WTC11 (cell line): ENCODE data around the gene ARHGAP26. TPM values are rescaled to one million over a fixed set of nuclear protein-coding genes. Genes with fewer than 3 reads are reported as not detected.

Source experiments
- ATAC-seq: fragments of 200-7000 bp; cut with Tn5 transposase; 2 replicates; pipeline ENCODE4 v1.10.0; 2021; ENCODE audit warnings: mild to moderate bottlenecking, moderate library complexity
- CTCF ChIA-PET: fragments of 300-600 bp; sonication (Branson Sonifier 250); formaldehyde crosslinking; loops from one replicate; lab custom pipeline; 2021; ENCODE audit warnings: antibody characterized with exemption; lab: Charles Lee
- POLR2A ChIA-PET: fragments of 350-600 bp; sonication (Branson Sonifier 250); formaldehyde crosslinking; loops from one replicate; lab custom pipeline; 2021; ENCODE audit warnings: antibody characterized with exemption; lab: Charles Lee
- DNase-seq: peaks from one replicate; pipeline ENCODE4 v3.0.0; 2021; ENCODE audit warnings: low spot score
- H3K27ac Mint-ChIP-seq: 2 replicates; pipeline ENCODE4 v1.8.0; 2021; ENCODE audit warnings: mixed read lengths
- H3K27me3 Mint-ChIP-seq: 2 replicates; pipeline ENCODE4 v1.8.0; 2021; ENCODE audit warnings: low read depth, mild to moderate bottlenecking, moderate library complexity, mixed read lengths
- H3K36me3 Mint-ChIP-seq: 2 replicates; pipeline ENCODE4 v1.8.0; 2021; ENCODE audit warnings: mixed read lengths
- H3K4me1 Mint-ChIP-seq: 2 replicates; pipeline ENCODE4 v1.8.0; 2022; ENCODE audit warnings: mixed read lengths
- H3K4me3 Mint-ChIP-seq: 2 replicates; pipeline ENCODE4 v1.8.0; 2021; ENCODE audit warnings: mild to moderate bottlenecking, moderate library complexity, mixed read lengths
- H3K9me3 Mint-ChIP-seq: 2 replicates; pipeline ENCODE4 v1.8.0; 2021; ENCODE audit warnings: mixed read lengths
- FOXK1 ChIP-seq: sonication (generic); formaldehyde crosslinking; IDR thresholded peaks from 2 replicates; pipeline ENCODE4 v1.8.0; 2022; ENCODE audit warnings: mild to moderate bottlenecking, moderate library complexity, missing genetic modification reagents
- FOXP1 ChIP-seq: sonication (generic); formaldehyde crosslinking; IDR thresholded peaks from 2 replicates; pipeline ENCODE4 v1.8.0; 2022; ENCODE audit warnings: missing genetic modification reagents, mild to moderate bottlenecking, moderate library complexity, borderline replicate concordance
- GRHL2 ChIP-seq: fragments of 250-450 bp; sonication (Bioruptor Pico); IDR thresholded peaks from 2 replicates; pipeline ENCODE4 v1.8.0; 2022; ENCODE audit warnings: mild to moderate bottlenecking, moderate library complexity; ENCODE audit not compliant: insufficient replicate concordance, severe bottlenecking
- IRF2 ChIP-seq: sonication (generic); formaldehyde crosslinking; IDR thresholded peaks from 2 replicates; pipeline ENCODE4 v1.8.0; 2022; ENCODE audit warnings: low read depth, missing genetic modification reagents, borderline replicate concordance
- RELA ChIP-seq: sonication (generic); formaldehyde crosslinking; IDR thresholded peaks from 2 replicates; pipeline ENCODE4 v1.8.1; 2022; ENCODE audit warnings: missing genetic modification reagents, mild to moderate bottlenecking, borderline replicate concordance
- ZNF396 ChIP-seq: fragments of 250-450 bp; sonication (Bioruptor Pico); IDR thresholded peaks from 2 replicates; pipeline ENCODE4 v1.8.0; 2021; ENCODE audit warnings: mild to moderate bottlenecking, moderate library complexity, borderline replicate concordance
- total RNA-seq: library from RNA; stranded (reverse); gene quantifications from 3 replicates; pipeline ENCODE4 v1.2.3, GENCODE V29; 2021
- TF ChIP-seq, protein P1 (sequence below): fragments of 250-450 bp; sonication (Bioruptor Pico); IDR thresholded peaks from 2 replicates; pipeline ENCODE4 v2.1.2; 2022; ENCODE audit warnings: mild to moderate bottlenecking, moderate library complexity
- TF ChIP-seq, protein P2 (sequence below): sonication (generic); formaldehyde crosslinking; IDR thresholded peaks from 2 replicates; pipeline ENCODE4 v1.8.0; 2022; ENCODE audit warnings: missing genetic modification reagents
- TF ChIP-seq, protein P3 (sequence below): sonication (generic); formaldehyde crosslinking; conservative IDR thresholded peaks from 2 replicates; pipeline ENCODE4 v1.8.1; 2022; ENCODE audit warnings: mild to moderate bottlenecking, missing genetic modification reagents
- TF ChIP-seq, protein P4 (sequence below): sonication (generic); formaldehyde crosslinking; IDR thresholded peaks from 2 replicates; pipeline ENCODE4 v1.8.1; 2022; ENCODE audit warnings: low read depth, mild to moderate bottlenecking, moderate library complexity, missing genetic modification reagents, borderline replicate concordance

The ARHGAP26 gene
- total RNA-seq, 1 experiment from 2014 or later: 22.3 TPM

DNA sequence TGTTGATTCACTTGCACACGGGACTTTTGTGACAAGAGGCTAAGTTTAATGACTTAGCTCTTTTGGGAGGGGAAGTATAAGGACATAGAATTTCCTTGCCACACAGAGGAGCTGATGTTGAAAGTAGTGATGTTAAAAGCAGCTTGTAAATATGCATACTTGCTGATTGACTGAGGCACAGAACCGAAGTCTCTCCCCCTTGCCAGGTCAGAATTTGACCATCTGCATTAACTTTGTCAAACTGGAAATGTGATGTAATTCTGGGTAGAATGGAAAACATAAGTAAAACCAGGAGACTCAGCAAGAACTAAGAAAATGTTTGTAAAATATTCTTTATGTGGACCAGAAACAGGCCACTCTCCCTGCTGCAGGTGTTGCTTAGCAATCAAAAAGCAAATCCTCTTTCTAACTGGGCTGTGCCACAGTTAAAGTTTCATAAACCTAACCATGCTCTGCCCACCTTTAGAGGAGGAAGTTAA, 349.2 kb downstream of the ARHGAP26 start (continued):
- TF ChIP-seq, protein P1, sequence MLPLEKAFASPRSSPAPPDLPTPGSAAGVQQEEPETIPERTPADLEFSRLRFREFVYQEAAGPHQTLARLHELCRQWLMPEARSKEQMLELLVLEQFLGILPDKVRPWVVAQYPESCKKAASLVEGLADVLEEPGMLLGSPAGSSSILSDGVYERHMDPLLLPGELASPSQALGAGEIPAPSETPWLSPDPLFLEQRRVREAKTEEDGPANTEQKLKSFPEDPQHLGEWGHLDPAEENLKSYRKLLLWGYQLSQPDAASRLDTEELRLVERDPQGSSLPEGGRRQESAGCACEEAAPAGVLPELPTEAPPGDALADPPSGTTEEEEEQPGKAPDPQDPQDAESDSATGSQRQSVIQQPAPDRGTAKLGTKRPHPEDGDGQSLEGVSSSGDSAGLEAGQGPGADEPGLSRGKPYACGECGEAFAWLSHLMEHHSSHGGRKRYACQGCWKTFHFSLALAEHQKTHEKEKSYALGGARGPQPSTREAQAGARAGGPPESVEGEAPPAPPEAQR: no peak
- TF ChIP-seq FOXK1: no peak

DNA sequence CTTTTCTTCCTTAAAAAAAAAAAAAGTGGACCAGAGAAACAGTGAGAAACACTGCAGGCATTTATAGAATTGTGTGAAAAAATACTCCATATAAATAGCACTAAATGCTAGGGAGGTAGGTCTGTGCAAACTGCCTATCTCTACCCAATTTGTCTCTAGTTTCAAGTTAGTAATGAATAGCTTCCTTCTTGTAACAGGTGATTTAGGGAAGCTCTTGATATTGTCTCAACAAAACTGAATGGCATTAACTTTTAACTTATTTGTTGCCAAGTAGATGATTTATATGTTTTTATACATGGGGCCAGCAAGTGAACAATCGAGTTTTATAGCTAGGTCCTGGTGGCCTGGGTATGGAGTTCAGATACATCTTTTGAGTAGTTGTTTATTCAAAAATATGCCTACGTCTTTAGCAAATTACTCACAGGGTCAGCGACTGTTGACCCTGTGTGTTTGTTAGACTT, 349.7 kb downstream of the ARHGAP26 start:
- H3K36me3 Mint-ChIP-seq: peaks cover 28% of the 10 kb centered on the region
- CTCF ChIA-PET: no interaction called here

DNA sequence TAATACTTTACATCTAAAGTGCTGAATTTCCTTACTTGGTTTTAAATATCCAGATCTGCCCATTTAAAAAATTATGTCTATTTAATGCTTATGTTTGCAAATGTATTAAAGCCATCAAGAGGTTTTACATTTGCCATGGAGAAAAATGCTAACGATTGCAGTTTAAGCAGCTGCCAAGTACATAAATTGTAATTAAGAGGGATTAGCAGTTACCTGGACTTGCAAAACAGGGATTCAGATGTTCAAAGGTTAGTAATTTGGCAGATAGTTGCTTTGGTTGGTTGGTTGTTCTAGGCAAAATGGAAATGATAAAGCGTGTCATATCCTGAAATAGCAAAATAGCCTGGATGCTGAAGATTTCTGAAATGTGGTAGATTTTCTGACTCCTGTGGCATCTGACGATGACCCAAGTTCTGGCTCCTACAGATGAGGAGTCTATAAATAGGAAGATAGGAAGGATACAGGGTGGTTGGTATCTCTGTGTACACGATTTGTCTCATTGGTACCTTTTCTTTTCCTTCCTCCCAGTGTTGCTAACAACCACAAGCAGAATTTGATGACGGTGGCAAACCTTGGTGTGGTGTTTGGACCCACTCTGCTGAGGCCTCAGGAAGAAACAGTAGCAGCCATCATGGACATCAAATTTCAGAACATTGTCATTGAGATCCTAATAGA, 350.4 kb downstream of the ARHGAP26 start:
- Mint-ChIP-seq H3K27me3 (no peaks in the 10 kb centered on the region), H3K9me3 (peaks cover 20% of the 10 kb centered on the region), H3K4me3 (no peak overlapping the region; the same call in 1 of the 2 replicates), H3K36me3 (peaks cover 28% of the 10 kb centered on the region), H3K4me1 (peaks cover 47% of the 10 kb centered on the region), H3K27ac (no peak overlapping the region)
- TF ChIP-seq FOXP1 (no peak), GRHL2 (no peak)
- TF ChIP-seq, protein P2, sequence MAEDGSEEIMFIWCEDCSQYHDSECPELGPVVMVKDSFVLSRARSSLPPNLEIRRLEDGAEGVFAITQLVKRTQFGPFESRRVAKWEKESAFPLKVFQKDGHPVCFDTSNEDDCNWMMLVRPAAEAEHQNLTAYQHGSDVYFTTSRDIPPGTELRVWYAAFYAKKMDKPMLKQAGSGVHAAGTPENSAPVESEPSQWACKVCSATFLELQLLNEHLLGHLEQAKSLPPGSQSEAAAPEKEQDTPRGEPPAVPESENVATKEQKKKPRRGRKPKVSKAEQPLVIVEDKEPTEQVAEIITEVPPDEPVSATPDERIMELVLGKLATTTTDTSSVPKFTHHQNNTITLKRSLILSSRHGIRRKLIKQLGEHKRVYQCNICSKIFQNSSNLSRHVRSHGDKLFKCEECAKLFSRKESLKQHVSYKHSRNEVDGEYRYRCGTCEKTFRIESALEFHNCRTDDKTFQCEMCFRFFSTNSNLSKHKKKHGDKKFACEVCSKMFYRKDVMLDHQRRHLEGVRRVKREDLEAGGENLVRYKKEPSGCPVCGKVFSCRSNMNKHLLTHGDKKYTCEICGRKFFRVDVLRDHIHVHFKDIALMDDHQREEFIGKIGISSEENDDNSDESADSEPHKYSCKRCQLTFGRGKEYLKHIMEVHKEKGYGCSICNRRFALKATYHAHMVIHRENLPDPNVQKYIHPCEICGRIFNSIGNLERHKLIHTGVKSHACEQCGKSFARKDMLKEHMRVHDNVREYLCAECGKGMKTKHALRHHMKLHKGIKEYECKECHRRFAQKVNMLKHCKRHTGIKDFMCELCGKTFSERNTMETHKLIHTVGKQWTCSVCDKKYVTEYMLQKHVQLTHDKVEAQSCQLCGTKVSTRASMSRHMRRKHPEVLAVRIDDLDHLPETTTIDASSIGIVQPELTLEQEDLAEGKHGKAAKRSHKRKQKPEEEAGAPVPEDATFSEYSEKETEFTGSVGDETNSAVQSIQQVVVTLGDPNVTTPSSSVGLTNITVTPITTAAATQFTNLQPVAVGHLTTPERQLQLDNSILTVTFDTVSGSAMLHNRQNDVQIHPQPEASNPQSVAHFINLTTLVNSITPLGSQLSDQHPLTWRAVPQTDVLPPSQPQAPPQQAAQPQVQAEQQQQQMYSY (CRISPR knock-in tag): no peak
- TF ChIP-seq, protein P3, sequence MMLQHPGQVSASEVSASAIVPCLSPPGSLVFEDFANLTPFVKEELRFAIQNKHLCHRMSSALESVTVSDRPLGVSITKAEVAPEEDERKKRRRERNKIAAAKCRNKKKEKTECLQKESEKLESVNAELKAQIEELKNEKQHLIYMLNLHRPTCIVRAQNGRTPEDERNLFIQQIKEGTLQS (CRISPR knock-in tag): no peak
- ChIA-PET CTCF (no interaction called here), POLR2A (no interaction called here)
- DNase-seq (no peak), ATAC-seq (no peak)

More for the DNA sequence above, 349.7 kb downstream of the ARHGAP26 start:
- Mint-ChIP-seq H3K27ac (no peak overlapping the region), H3K4me3 (no peak overlapping the region), H3K27me3 (no peaks in the 10 kb centered on the region), H3K9me3 (peaks cover 20% of the 10 kb centered on the region), H3K4me1 (peaks cover 47% of the 10 kb centered on the region)
- POLR2A ChIA-PET: no interaction called here
- no peak for DNase-seq
- ATAC-seq: no peak
- TF ChIP-seq RELA (CRISPR knock-in tag) (no peak), IRF2 (no peak)

DNA sequence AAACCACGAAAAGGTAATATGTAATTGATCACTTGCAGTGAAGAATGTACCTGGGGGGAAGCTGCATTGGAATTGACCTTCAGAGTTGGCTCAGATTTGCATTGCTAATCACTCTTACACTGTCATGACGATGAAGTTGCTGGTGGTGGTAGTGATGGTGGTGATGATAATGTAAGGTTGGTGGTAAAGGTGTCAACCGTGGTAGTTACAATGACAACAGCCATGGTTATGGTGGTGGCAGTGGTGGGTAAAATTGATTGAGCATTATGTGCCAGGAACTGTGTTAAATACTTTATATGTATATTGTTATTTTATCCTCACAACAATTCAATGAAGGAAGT, 350.9 kb downstream of the ARHGAP26 start:
- TF ChIP-seq, protein P4, sequence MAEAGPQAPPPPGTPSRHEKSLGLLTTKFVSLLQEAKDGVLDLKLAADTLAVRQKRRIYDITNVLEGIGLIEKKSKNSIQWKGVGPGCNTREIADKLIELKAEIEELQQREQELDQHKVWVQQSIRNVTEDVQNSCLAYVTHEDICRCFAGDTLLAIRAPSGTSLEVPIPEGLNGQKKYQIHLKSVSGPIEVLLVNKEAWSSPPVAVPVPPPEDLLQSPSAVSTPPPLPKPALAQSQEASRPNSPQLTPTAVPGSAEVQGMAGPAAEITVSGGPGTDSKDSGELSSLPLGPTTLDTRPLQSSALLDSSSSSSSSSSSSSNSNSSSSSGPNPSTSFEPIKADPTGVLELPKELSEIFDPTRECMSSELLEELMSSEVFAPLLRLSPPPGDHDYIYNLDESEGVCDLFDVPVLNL (CRISPR knock-in tag): no peak
- no peak for TF ChIP-seq ZNF396 (CRISPR knock-in tag)
- ChIA-PET CTCF (no interaction called here), POLR2A (no interaction called here)
- ATAC-seq: peak; percentile 59
- Mint-ChIP-seq H3K4me1 (peaks cover 50% of the 10 kb centered on the region), H3K4me3 (no peak overlapping the region), H3K27ac (no peak overlapping the region), H3K27me3 (no peaks in the 10 kb centered on the region), H3K9me3 (peaks cover 20% of the 10 kb centered on the region), H3K36me3 (peaks cover 28% of the 10 kb centered on the region)
- DNase-seq: no peak
